WTC11 (cell line): ENCODE data around the gene ASTN1. TPM values are rescaled to one million over a fixed set of nuclear protein-coding genes. Genes with fewer than 3 reads are reported as not detected.

ENCODE experiments used
- ATAC-seq: fragments of 200-7000 bp; cut with Tn5 transposase; 2 replicates; pipeline ENCODE4 v1.10.0; 2021; ENCODE audit warnings: mild to moderate bottlenecking, moderate library complexity
- CTCF ChIA-PET: fragments of 300-600 bp; sonication (Branson Sonifier 250); formaldehyde crosslinking; loops from one replicate; lab custom pipeline; 2021; ENCODE audit warnings: antibody characterized with exemption; lab: Charles Lee
- POLR2A ChIA-PET: fragments of 350-600 bp; sonication (Branson Sonifier 250); formaldehyde crosslinking; loops from one replicate; lab custom pipeline; 2021; ENCODE audit warnings: antibody characterized with exemption; lab: Charles Lee
- DNase-seq: peaks from one replicate; pipeline ENCODE4 v3.0.0; 2021; ENCODE audit warnings: low spot score
- H3K27ac Mint-ChIP-seq: 2 replicates; pipeline ENCODE4 v1.8.0; 2021; ENCODE audit warnings: mixed read lengths
- H3K27me3 Mint-ChIP-seq: 2 replicates; pipeline ENCODE4 v1.8.0; 2021; ENCODE audit warnings: low read depth, mild to moderate bottlenecking, moderate library complexity, mixed read lengths
- H3K36me3 Mint-ChIP-seq: 2 replicates; pipeline ENCODE4 v1.8.0; 2021; ENCODE audit warnings: mixed read lengths
- H3K4me1 Mint-ChIP-seq: 2 replicates; pipeline ENCODE4 v1.8.0; 2022; ENCODE audit warnings: mixed read lengths
- H3K4me3 Mint-ChIP-seq: 2 replicates; pipeline ENCODE4 v1.8.0; 2021; ENCODE audit warnings: mild to moderate bottlenecking, moderate library complexity, mixed read lengths
- H3K9me3 Mint-ChIP-seq: 2 replicates; pipeline ENCODE4 v1.8.0; 2021; ENCODE audit warnings: mixed read lengths
- CREB1 ChIP-seq: sonication (generic); formaldehyde crosslinking; IDR thresholded peaks from 2 replicates; pipeline ENCODE4 v1.8.0; 2023; ENCODE audit warnings: mild to moderate bottlenecking, missing genetic modification reagents
- FOXJ3 ChIP-seq: sonication (generic); formaldehyde crosslinking; IDR thresholded peaks from 2 replicates; pipeline ENCODE4 v1.9.0; 2021; ENCODE audit warnings: missing genetic modification reagents, mild to moderate bottlenecking, borderline replicate concordance
- FOXK1 ChIP-seq: sonication (generic); formaldehyde crosslinking; IDR thresholded peaks from 2 replicates; pipeline ENCODE4 v1.8.0; 2022; ENCODE audit warnings: mild to moderate bottlenecking, moderate library complexity, missing genetic modification reagents
- FOXP1 ChIP-seq: sonication (generic); formaldehyde crosslinking; IDR thresholded peaks from 2 replicates; pipeline ENCODE4 v1.8.0; 2022; ENCODE audit warnings: missing genetic modification reagents, mild to moderate bottlenecking, moderate library complexity, borderline replicate concordance
- GABPB1 ChIP-seq: sonication (generic); formaldehyde crosslinking; IDR thresholded peaks from 2 replicates; pipeline ENCODE4 v1.8.1; 2023; ENCODE audit warnings: mild to moderate bottlenecking, missing genetic modification reagents
- IRF2 ChIP-seq: sonication (generic); formaldehyde crosslinking; IDR thresholded peaks from 2 replicates; pipeline ENCODE4 v1.8.0; 2022; ENCODE audit warnings: low read depth, missing genetic modification reagents, borderline replicate concordance
- NFE2L1 ChIP-seq: sonication (generic); formaldehyde crosslinking; IDR thresholded peaks from 2 replicates; pipeline ENCODE4 v1.8.1; 2023; ENCODE audit warnings: missing genetic modification reagents
- NFYB ChIP-seq: sonication (generic); formaldehyde crosslinking; conservative IDR thresholded peaks from 2 replicates; pipeline ENCODE4 v1.8.0; 2022; ENCODE audit warnings: low read depth, missing genetic modification reagents
- RORB ChIP-seq: fragments of 250-450 bp; sonication (Bioruptor Pico); IDR thresholded peaks from 2 replicates; pipeline ENCODE4 v1.9.0; 2021; ENCODE audit warnings: mild to moderate bottlenecking
- SOX15 ChIP-seq: fragments of 250-450 bp; sonication (Bioruptor Pico); IDR thresholded peaks from 2 replicates; pipeline ENCODE4 v1.9.0; 2021; ENCODE audit warnings: mild to moderate bottlenecking
- TEAD4 ChIP-seq: sonication (generic); formaldehyde crosslinking; IDR thresholded peaks from 2 replicates; pipeline ENCODE4 v1.8.0; 2022; ENCODE audit warnings: mild to moderate bottlenecking, missing genetic modification reagents
- ZBTB21 ChIP-seq: sonication (generic); formaldehyde crosslinking; IDR thresholded peaks from 2 replicates; pipeline ENCODE4 v1.8.1; 2023; ENCODE audit warnings: mild to moderate bottlenecking, missing genetic modification reagents, borderline replicate concordance
- ZNF138 ChIP-seq: sonication (generic); formaldehyde crosslinking; conservative IDR thresholded peaks from 2 replicates; pipeline ENCODE4 v1.8.1; 2022; ENCODE audit warnings: mild to moderate bottlenecking, moderate library complexity, missing genetic modification reagents
- ZNF317 ChIP-seq: sonication (generic); formaldehyde crosslinking; IDR thresholded peaks from 2 replicates; pipeline ENCODE4 v1.8.1; 2023; ENCODE audit warnings: low read depth, mild to moderate bottlenecking, moderate library complexity, missing genetic modification reagents, borderline replicate concordance
- ZNF671 ChIP-seq: fragments of 250-450 bp; sonication (Bioruptor Pico); IDR thresholded peaks from 2 replicates; pipeline ENCODE4 v1.8.0; 2021; ENCODE audit warnings: mild to moderate bottlenecking
- total RNA-seq: library from RNA; stranded (reverse); gene quantifications from 3 replicates; pipeline ENCODE4 v1.2.3, GENCODE V29; 2021
- TF ChIP-seq, protein P1 (sequence below): sonication (generic); formaldehyde crosslinking; IDR thresholded peaks from 2 replicates; pipeline ENCODE4 v1.8.0; 2022; ENCODE audit warnings: mild to moderate bottlenecking, missing genetic modification reagents
- TF ChIP-seq, protein P2 (sequence below): sonication (generic); formaldehyde crosslinking; conservative IDR thresholded peaks from 2 replicates; pipeline ENCODE4 v1.8.1; 2022; ENCODE audit warnings: mild to moderate bottlenecking, missing genetic modification reagents
- TF ChIP-seq, protein P3 (sequence below): sonication (generic); formaldehyde crosslinking; IDR thresholded peaks from 2 replicates; pipeline ENCODE4 v1.8.0; 2023; ENCODE audit warnings: missing genetic modification reagents
- TF ChIP-seq, protein P4 (sequence below): sonication (generic); formaldehyde crosslinking; IDR thresholded peaks from 2 replicates; pipeline ENCODE4 v1.8.1; 2022; ENCODE audit warnings: low read depth, mild to moderate bottlenecking, moderate library complexity, missing genetic modification reagents, borderline replicate concordance
- TF ChIP-seq, protein P5 (sequence below): sonication (generic); formaldehyde crosslinking; IDR thresholded peaks from 2 replicates; pipeline ENCODE4 v1.8.0; 2022; ENCODE audit warnings: mild to moderate bottlenecking, missing genetic modification reagents
- TF ChIP-seq, protein P6 (sequence below): sonication (generic); formaldehyde crosslinking; IDR thresholded peaks from 2 replicates; pipeline ENCODE4 v1.8.1; 2023; ENCODE audit warnings: mild to moderate bottlenecking, missing genetic modification reagents
- TF ChIP-seq, protein P7 (sequence below): sonication (generic); formaldehyde crosslinking; IDR thresholded peaks from 2 replicates; pipeline ENCODE4 v1.8.1; 2022; ENCODE audit warnings: low read depth, missing genetic modification reagents, borderline replicate concordance
- TF ChIP-seq, protein P8 (sequence below): sonication (generic); formaldehyde crosslinking; conservative IDR thresholded peaks from 2 replicates; pipeline ENCODE4 v1.8.1; 2023; ENCODE audit warnings: mild to moderate bottlenecking, low read depth, missing genetic modification reagents, moderate library complexity

ASTN1 gene
- total RNA-seq, 1 experiment from 2014 or later: 3.4 TPM

DNA sequence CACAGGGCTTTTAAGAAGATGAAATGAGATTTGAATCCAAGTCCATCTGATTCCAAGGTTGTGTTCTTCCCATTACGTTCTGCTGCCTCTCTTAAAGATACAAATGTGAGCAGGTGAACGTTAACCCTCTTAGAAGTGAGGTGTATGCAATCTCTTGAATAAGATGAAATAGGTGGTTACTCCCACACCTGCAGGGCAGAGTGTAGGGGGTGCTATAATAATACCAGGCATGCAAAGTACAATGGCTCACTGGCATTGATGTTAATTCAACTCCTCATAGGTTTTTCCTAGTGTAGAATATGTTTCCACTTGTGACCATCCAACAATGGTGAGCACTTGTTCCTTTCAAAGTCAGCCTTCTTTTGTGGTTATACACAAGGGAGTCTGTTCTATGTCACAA lies 163.0 kb downstream of the ASTN1 start:
- POLR2A ChIA-PET: no interaction called here
- TF ChIP-seq, protein P1, sequence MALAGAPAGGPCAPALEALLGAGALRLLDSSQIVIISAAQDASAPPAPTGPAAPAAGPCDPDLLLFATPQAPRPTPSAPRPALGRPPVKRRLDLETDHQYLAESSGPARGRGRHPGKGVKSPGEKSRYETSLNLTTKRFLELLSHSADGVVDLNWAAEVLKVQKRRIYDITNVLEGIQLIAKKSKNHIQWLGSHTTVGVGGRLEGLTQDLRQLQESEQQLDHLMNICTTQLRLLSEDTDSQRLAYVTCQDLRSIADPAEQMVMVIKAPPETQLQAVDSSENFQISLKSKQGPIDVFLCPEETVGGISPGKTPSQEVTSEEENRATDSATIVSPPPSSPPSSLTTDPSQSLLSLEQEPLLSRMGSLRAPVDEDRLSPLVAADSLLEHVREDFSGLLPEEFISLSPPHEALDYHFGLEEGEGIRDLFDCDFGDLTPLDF (CRISPR knock-in tag): no peak
- TF ChIP-seq ZNF138 (CRISPR knock-in tag) (no peak), TEAD4 (CRISPR knock-in tag) (no peak), ZNF317 (CRISPR knock-in tag) (no peak), GABPB1 (CRISPR knock-in tag) (no peak)
- TF ChIP-seq, protein P2, sequence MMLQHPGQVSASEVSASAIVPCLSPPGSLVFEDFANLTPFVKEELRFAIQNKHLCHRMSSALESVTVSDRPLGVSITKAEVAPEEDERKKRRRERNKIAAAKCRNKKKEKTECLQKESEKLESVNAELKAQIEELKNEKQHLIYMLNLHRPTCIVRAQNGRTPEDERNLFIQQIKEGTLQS (CRISPR knock-in tag): no peak
- Mint-ChIP-seq H3K4me3 (no peak overlapping the region), H3K9me3 (no peaks in the 10 kb centered on the region), H3K36me3 (no peaks in the 10 kb centered on the region), H3K27ac (no peak overlapping the region), H3K27me3 (no peaks in the 10 kb centered on the region), H3K4me1 (peaks cover 10% of the 10 kb centered on the region)
- ATAC-seq (no peak), DNase-seq (no peak)
- CTCF ChIA-PET: no interaction called here

DNA sequence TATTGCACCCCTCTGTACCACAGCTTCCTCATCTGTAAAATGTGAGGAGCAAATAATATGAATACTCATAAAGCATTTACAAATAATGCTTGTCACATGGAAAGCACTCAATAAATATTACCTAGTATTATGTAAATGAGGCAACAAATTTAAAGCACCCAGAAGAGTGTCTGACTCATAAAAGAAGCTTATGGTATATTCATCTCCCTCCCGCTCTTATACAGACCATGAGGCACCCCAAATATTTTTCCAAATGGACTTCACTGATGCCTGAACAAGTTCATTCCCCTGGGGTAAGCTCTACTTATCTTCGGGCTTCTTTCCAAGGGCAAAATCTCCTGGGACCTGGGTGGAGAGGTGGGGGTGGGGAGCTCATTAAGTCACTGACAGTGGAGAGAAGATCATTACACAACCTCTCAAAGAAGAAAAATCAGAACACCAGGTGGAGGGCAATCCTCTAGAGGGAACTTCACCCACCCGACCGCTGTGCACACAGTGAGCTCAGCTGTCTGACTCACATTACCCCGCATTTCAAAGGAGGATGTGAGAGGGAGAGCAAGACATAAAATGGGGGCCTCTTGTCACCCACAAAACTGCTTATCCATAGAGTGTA lies 166.2 kb downstream of the ASTN1 start:
- TF ChIP-seq IRF2 (CRISPR knock-in tag) (no peak), FOXP1 (no peak), CREB1 (CRISPR knock-in tag) (no peak), RORB (no peak), SOX15 (no peak), FOXJ3 (CRISPR knock-in tag) (no peak), FOXK1 (CRISPR knock-in tag) (no peak), NFE2L1 (CRISPR knock-in tag) (no peak), ZNF671 (CRISPR knock-in tag) (no peak), NFYB (CRISPR knock-in tag) (no peak), ZBTB21 (CRISPR knock-in tag) (no peak)
- TF ChIP-seq, protein P3, sequence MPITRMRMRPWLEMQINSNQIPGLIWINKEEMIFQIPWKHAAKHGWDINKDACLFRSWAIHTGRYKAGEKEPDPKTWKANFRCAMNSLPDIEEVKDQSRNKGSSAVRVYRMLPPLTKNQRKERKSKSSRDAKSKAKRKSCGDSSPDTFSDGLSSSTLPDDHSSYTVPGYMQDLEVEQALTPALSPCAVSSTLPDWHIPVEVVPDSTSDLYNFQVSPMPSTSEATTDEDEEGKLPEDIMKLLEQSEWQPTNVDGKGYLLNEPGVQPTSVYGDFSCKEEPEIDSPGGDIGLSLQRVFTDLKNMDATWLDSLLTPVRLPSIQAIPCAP (CRISPR knock-in tag): no peak
- TF ChIP-seq, protein P1 (CRISPR knock-in tag): no peak
- TF ChIP-seq, protein P4, sequence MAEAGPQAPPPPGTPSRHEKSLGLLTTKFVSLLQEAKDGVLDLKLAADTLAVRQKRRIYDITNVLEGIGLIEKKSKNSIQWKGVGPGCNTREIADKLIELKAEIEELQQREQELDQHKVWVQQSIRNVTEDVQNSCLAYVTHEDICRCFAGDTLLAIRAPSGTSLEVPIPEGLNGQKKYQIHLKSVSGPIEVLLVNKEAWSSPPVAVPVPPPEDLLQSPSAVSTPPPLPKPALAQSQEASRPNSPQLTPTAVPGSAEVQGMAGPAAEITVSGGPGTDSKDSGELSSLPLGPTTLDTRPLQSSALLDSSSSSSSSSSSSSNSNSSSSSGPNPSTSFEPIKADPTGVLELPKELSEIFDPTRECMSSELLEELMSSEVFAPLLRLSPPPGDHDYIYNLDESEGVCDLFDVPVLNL (CRISPR knock-in tag): no peak
- TF ChIP-seq, protein P5, sequence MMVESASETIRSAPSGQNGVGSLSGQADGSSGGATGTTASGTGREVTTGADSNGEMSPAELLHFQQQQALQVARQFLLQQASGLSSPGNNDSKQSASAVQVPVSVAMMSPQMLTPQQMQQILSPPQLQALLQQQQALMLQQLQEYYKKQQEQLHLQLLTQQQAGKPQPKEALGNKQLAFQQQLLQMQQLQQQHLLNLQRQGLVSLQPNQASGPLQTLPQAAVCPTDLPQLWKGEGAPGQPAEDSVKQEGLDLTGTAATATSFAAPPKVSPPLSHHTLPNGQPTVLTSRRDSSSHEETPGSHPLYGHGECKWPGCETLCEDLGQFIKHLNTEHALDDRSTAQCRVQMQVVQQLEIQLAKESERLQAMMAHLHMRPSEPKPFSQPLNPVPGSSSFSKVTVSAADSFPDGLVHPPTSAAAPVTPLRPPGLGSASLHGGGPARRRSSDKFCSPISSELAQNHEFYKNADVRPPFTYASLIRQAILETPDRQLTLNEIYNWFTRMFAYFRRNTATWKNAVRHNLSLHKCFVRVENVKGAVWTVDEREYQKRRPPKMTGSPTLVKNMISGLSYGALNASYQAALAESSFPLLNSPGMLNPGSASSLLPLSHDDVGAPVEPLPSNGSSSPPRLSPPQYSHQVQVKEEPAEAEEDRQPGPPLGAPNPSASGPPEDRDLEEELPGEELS: no peak
- TF ChIP-seq, protein P6, sequence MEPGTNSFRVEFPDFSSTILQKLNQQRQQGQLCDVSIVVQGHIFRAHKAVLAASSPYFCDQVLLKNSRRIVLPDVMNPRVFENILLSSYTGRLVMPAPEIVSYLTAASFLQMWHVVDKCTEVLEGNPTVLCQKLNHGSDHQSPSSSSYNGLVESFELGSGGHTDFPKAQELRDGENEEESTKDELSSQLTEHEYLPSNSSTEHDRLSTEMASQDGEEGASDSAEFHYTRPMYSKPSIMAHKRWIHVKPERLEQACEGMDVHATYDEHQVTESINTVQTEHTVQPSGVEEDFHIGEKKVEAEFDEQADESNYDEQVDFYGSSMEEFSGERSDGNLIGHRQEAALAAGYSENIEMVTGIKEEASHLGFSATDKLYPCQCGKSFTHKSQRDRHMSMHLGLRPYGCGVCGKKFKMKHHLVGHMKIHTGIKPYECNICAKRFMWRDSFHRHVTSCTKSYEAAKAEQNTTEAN (CRISPR knock-in tag): no peak
- TF ChIP-seq, protein P7, sequence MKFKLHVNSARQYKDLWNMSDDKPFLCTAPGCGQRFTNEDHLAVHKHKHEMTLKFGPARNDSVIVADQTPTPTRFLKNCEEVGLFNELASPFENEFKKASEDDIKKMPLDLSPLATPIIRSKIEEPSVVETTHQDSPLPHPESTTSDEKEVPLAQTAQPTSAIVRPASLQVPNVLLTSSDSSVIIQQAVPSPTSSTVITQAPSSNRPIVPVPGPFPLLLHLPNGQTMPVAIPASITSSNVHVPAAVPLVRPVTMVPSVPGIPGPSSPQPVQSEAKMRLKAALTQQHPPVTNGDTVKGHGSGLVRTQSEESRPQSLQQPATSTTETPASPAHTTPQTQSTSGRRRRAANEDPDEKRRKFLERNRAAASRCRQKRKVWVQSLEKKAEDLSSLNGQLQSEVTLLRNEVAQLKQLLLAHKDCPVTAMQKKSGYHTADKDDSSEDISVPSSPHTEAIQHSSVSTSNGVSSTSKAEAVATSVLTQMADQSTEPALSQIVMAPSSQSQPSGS: no peak
- TF ChIP-seq, protein P8, sequence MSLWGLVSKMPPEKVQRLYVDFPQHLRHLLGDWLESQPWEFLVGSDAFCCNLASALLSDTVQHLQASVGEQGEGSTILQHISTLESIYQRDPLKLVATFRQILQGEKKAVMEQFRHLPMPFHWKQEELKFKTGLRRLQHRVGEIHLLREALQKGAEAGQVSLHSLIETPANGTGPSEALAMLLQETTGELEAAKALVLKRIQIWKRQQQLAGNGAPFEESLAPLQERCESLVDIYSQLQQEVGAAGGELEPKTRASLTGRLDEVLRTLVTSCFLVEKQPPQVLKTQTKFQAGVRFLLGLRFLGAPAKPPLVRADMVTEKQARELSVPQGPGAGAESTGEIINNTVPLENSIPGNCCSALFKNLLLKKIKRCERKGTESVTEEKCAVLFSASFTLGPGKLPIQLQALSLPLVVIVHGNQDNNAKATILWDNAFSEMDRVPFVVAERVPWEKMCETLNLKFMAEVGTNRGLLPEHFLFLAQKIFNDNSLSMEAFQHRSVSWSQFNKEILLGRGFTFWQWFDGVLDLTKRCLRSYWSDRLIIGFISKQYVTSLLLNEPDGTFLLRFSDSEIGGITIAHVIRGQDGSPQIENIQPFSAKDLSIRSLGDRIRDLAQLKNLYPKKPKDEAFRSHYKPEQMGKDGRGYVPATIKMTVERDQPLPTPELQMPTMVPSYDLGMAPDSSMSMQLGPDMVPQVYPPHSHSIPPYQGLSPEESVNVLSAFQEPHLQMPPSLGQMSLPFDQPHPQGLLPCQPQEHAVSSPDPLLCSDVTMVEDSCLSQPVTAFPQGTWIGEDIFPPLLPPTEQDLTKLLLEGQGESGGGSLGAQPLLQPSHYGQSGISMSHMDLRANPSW (CRISPR knock-in tag): no peak
- ATAC-seq: no peak
- POLR2A ChIA-PET: no interaction called here

More for the DNA sequence above, 166.2 kb downstream of the ASTN1 start:
- Mint-ChIP-seq H3K4me1 (peaks cover 17% of the 10 kb centered on the region), H3K27ac (no peak overlapping the region), H3K4me3 (no peak overlapping the region), H3K36me3 (no peaks in the 10 kb centered on the region), H3K9me3 (no peaks in the 10 kb centered on the region), H3K27me3 (peaks cover 5% of the 10 kb centered on the region; the same call in 1 of the 2 replicates)
- DNase-seq: no peak
- CTCF ChIA-PET: no interaction called here
